Activated CD8-positive, alpha-beta memory T cell treated with anti-CD3 and anti-CD28 coated beads, Interleukin-2, amount 50 U/mL, for 24 hours (primary cell): ENCODE data around the gene BCAP29.

Experiments
- DNase-seq: peaks from one replicate; pipeline ENCODE4 v3.0.0-alpha.2; 2020; ENCODE audit errors: extremely low read depth

BCAP29 gene

DNA sequence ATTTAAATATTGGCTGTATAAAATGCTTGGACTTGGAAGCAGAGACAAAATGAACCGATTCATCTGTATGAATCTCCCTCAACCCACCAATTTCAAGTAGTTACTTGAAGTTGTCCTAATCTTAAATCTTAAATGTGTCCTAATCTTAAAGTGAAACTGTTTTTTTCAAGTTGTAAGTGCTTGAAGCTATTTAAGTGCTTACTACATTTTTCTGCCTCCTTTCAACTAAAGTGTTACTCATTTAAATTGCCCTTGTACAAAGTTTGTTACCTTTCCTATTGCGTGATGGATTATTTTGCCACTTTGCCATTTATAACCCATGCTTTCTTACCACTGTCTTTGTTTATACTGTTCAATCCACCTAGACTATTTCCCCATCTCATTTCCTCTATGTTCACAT, 2.8 kb downstream of the BCAP29 start:
- no peak for DNase-seq

DNA sequence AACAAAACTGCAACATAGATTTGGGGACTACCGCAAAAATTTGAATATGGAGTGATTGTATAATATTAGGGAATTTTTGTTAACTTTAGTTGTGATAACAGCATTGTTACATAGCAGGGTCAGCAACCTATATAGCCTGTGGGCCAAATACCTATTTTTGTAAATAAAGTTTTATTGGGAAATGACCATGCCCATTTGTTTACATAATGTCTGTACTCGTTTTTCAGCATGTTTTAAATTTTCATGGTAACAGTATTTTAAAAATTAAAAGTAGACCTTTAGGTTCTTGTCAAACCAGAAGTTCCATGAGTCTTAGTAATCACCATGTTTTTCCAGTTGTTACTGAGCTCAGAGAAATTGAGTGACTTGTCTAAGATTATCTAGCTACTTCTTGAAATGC, 4.7 kb downstream of the BCAP29 start:
- no peak for DNase-seq

DNA sequence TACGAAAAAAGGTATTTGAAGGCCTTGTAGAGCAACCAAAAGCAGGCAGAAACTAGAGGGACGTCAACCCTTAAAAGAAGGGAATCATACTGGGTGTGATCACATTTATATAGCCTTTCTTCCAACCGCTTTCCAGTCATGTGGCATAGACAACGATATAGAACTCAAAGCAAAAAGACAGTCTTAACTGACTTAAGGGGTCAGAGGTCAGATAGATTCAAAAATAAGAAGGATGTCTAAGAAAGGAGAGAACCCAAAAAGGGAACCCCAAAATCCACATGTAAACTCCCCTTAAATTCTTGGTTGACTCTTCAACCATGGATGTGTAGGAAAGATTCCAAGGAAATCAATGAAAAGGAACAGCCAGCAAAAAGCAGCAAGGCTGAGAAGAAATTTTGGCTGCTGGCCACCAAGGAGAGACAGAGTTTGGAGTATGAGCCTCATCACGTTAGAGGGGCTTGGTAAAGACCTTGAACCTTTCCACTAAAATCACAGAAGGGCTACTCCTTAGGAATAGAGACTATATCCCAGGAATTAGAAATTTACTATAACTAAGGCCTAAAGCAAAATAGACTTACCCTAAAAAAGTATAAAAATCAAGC, 8.6 kb downstream of the BCAP29 start:
- DNase-seq: no peak

DNA sequence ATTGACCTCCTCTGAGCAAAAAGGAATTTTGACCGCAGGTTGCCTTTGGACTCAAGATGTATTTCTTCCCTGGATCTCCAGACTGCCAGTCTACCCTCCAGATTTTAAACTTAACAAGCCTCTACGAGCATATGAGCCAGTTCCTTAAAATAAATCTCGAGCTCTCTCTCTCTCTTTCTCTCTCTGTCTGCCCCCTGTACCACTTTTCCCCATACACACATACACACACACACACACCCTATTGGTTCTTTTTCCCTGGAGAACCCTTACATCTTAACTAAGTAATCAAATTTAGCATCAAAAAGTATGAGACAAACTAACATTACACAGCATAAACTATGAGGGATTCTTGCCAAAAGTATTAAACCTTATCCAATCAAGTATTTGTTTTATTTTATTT, 11.4 kb downstream of the BCAP29 start:
- DNase-seq: no peak

DNA sequence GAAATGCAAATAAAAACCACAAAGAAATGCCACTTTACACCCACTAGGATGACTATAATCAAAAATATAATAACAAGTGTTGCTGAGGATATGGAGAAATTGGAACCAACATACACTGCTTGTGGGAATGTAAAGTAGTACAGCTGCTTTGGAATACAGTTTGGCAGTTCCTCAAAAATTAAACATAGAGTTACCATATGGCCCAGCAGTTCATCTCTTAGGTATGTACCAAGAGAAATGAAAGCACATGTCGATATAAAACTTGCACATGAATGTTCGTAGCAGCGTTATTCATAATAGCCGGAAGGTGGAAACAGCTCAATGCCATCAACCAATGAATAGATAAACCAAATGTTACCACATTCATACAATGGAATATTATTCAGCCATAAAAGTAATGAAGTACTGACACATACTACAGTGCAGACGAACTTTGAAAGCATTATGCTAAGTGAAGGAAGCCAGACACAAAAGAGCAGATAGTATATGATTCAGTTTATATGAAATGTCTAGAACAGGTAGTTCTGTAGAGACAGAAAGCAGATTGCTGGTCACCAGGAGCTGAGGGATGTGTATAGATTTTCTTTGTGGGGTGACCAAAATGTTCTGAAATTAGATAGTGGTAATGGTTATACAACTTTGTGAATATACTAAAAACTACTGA, 12.4 kb downstream of the BCAP29 start:
- no peak for DNase-seq

DNA sequence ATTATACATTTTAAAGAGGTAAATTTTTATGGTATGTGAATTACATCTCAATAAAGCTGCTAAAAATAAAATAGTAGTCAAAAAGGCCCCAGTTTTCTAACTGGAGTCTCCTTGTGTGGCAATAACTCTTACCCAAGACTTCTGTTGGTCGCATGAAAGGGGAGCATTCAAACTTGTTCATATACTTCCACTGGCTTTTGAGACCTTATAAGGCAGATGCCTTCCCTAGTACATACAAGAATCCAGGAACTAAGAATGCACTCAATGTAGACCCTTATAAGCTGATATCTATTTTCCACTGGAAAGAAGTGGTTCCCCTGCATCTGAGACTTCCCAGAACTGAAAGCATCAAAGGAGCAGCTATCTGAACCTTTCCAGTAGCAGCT, 13.0 kb downstream of the BCAP29 start:
- DNase-seq: no peak

DNA sequence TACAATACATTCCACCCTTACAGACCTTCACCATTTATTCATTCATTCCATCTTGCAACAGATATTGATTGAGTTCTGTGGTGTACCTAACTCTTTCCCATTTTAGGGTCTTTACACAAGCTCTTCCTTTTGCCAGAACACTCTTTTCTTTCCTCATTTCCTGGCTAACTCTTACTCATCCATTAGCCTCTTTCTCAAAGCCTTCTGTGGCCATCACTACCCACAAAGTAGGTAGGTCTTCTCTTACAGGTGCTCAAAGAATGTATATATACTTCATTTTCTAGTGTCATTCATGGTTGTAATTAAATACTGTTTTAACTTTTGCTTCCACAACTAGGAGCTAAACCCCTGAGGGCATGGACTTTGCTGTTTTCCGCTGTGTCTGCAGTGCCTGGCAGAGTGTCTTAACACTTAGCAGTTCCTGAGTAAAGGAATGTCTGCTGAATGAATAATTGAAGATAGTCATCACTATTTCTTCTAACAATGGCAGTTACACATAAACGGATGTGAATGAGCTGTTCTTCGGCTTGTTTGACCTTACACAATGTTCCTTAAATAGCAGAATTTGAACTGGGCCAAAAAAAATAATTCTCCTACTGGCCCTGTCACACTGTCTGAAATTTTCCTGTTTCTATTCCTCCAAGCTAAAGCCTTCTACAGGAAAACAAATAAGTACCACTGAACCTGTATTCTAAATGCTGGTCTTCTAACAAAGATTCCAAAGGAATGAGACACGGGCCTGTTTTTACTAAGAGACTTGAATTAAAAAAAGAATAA, 15.1 kb downstream of the BCAP29 start:
- no peak for DNase-seq

DNA sequence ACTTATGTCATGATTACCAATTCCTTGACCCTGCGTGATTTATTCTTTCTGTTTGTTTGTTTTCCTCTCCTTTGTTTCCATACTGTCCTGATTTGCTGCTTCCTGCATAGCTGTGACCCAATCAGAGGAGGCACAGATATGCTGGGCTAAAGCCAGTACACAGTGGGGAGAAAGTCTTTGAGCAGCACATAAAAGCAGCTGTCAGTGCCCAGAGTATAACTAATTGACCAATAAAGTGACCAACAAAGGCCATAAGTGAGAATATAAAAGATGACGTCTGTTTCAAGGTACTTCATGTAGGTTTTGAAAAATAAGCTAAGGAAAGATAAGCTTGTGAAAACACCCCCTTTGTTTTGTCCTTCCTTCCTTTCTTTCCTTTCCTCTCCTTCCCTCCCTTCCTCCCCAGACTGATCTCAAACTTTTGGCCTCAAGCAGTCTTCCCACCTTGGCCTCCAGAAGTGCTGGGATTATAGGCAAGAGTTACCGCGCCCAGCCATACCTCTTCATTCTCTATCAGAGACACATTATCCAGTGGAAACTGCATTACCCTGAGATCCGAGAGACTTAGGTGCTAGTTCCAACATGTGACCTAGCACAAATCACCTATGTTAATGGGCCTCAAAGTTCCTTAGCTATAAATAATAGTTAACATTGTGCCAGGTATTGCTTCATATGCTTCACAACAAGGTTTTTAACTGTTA, 17.0 kb downstream of the BCAP29 start:
- DNase-seq: no peak

DNA sequence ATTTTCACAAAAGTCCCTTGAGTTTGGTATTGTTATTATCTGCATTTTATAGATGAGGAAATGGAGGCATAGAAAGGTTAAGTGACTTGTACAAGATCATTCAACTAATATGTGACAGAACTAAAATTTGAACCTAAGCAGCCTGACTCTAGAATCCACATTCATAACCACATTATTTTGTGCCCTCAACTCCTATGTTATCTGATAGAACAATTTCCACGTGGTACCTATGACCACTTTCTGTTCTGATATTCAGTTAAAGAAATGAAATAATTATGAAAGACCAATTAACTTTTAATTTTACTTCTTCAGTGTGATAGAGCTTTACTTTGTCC, 17.5 kb downstream of the BCAP29 start:
- DNase-seq: no peak

DNA sequence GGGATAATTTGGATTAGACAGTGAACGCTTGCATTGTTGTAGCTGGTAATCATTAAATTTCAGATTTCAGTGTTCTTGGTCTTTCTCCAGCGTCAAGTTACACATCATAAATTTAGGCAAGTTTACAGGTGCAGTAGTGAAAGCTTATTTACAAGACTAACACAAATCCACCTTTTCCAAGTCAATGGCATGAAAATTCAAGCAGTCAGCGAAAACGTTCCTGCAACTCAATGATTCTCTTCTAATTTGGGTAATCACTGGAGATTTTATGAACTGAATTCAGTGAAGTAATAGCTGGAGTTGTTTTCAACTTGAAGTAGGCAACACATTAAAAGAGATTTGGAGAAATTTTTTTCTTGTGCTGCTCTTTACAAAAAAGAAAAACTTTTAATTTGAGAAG, 17.9 kb downstream of the BCAP29 start:
- DNase-seq: no peak

DNA sequence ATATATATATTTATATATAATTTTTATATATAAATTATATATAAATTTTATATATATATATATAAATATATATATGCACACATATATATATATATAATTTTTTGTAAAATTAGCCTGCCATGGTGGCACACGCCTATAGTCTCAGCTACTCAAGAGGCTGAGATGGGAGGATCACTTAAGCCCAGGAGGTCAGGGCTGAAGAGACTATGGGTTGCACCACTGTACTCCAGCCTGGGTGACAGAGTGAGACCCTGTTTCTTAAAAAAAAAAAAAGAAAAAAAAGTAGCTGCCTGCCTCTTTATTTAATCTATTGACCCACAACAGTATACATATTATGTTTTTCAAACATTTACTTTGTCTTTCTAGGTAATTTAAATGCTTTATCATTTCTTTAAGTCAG, 19.2 kb downstream of the BCAP29 start:
- no peak for DNase-seq

DNA sequence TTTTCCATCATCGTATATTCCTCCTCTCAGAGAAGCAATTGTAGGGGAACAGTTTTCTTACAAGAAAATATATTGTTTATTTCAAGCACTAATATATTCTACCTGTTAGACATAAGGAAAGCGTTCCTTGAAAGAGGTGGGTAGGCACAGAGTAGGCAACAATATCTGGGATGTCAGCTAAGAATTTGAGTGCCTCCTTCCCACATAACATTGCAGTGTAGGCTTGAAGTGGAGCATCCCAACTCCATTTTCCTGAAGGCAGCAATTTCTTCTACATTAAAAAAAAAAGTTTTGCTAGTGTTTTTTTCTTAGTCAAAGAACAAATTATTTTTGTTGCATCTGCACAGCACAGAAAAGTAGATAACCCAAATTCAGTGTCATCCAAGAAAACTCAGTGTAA, 20.8 kb downstream of the BCAP29 start:
- no peak for DNase-seq

DNA sequence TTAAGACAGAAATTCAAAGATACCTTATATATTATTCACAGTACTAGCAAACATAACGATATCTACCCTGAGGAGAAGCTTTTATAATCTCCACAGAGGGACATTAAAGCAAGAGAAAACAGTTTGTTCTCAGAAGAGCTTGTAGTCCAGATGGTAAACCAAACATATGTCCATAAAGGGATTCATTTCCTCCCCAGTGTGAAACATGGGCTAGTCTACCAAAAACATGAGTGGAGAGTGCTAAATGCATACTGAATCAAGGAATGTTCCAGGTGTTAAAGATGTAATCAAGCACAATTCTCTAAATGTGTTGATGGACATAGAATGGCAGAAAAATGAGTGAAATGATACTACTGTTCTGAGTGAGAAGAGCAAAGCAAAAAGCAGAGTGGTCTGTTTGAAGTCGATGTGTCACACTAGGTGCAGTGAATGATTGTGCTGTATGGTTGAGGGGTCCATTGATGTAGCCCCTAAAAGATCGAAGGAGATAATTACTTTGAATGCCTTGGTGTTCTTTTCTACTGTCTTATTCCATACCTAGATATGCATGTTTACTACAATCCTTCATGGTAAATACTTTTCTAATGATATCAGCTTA, 25.3 kb downstream of the BCAP29 start:
- no peak for DNase-seq

DNA sequence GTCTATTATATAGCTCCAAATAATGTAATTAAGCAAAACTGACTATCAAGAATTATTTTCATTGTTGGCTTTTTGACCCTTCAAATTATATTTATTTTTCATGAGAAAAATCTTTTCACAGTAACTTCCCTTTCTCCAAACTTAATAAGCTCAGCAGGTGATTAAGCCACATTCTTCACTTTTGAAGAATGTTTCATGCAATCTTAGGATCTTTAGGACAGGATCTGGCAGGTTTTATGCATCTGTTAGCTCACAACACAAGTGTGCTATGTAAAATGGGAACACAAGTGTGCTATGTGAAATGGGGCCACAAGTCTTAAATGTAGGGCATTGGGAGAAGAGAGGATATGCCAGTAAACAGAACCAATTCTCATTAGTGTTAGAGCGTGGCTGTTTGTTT, 26.3 kb downstream of the BCAP29 start:
- DNase-seq: no peak

DNA sequence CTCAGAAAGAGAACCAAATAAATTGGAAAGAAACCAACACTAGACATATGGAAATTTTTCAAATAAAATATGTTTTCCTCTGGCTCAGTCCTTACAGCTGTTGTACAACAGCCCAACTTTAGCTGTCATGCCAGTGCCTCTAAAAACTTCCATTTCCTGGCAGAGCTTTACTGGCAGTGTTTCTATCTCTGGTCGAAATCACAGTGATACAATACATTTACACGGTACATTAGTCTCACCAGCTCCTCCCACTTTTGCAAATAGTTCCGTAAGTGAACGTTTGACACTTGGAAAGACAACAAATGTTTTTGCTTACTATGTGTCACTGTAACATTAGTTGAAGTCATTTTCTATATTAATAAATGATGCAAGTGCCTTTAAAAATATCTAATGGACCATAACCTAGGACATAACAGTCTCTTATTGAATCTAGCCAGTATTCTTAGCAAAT, 29.8 kb downstream of the BCAP29 start:
- no peak for DNase-seq

DNA sequence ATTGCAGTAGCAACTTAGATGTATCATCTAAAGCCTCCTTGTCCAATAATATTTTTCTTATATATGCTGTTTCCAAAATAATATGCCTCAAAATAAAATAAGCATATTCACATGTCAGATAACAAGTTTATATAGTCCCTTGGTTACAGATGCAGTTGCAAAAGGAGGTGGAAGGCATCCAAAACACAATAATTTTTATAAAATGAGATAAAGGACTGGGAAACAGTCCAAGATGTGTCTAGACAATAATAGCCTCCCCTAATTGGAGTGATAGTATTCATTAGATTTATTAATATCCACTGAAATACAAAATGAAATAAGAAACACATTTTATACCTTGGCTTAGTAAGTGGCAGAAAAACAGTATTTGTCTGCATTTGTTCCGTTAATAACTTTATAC, 30.3 kb downstream of the BCAP29 start:
- DNase-seq: no peak

DNA sequence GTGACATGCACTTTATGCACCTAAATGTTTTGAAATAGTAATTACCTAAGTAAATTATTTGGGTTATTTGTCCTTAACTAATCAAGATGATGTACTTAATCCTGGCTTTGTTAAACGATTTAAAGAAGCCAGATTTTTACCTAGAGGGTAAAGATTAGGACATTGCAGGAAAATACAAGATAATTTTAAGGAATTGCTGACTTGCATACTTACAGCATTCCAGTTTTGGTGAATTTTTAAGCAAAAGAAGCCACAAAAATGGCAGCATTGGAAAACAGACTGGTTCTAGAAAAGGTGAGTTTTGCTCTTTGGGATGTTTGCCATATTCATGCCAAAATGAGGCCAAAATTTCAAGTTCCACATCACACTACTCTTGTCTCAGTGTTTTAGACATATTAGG, 33.4 kb downstream of the BCAP29 start:
- no peak for DNase-seq

DNA sequence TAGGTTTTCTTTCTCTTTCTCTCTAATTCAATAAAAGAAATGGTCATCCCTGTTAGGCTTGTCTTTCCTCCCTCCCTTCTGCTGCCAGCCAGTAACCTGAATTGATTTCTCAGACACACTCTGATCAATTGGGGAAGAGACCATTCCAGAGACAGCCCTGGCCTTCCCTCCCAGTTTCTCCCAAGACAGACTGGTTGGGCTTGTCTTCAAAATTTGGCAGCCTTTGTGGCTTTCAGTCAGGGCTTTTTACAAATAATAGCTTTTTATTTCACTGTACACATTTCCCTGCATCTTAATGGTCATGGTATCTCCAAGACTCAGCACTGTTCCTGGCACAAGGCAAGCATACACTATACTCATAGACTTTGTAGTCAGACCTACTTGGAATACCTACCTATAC, 33.9 kb downstream of the BCAP29 start:
- no peak for DNase-seq

DNA sequence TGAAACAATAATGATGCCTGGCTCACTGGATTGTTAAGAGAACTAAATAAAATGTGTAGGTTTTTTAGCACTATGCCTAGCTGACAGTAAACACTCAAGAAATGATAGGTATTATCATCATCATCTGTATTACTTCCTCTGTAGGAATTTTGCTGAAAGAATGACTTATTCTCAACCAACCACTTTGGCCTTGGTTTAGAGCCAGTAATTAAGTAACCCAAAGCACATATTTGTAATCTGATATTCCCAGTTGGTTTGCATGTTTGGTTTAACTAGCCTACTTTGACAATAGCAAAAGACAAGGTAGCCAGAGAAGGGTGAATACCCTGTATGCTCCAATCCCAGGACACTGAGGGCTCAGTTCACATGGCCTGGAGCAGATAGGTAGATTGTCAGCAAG, 34.4 kb downstream of the BCAP29 start:
- no peak for DNase-seq

DNA sequence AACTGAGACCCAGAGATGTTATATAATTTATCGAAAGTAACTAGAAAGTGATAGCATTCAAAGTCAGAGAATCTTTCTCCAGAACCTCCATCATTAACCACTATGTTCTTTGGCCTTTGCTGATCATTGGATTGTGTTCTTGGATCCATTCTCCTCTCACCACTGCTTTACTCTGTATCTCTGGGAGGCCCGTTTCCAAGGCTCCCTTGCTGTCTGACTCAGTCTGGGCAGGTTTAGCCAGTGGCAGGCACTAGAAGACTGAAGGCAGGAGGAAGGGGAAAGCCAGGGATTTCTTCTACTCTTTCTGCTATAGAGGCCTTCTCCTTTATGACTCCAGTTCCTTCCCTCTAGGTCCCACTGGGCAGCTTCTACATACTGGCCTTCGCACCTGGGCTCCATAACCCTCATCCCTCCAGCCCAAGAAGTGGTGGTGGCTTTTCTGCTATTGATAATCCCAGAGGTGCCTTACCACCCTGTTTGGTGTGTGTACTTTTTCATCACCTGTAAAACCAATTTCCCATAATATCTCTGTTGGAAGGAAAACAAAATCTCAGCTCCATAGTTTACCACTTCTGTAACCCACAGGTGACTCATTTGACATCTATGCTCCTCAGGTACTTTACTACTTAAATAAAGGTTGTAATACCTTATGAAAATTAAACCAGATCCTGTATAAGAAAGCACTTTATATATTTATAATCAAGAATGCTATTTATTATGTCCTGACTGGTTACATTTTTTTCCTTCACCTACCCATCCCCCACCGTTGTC, 36.0 kb downstream of the BCAP29 start:
- DNase-seq: no peak

DNA sequence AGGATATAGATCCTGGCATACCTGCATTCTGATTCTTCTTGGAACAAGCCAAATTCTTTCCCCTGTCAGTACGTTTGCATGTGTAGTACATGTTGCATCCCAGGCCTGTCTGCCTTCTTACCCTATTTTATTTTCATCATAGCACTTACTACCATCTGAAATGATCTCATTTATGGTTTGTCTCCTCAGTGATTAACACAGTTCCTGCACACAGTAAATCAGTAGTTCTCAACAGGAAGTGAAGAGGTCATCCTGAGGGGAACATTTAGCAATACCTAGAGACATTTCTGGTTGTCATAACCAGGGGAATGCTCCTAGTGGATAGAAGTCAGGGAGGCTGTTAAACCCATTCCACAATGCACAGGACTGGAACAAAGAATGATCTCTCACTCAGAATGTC, 42.4 kb downstream of the BCAP29 start:
- DNase-seq: no peak

DNA sequence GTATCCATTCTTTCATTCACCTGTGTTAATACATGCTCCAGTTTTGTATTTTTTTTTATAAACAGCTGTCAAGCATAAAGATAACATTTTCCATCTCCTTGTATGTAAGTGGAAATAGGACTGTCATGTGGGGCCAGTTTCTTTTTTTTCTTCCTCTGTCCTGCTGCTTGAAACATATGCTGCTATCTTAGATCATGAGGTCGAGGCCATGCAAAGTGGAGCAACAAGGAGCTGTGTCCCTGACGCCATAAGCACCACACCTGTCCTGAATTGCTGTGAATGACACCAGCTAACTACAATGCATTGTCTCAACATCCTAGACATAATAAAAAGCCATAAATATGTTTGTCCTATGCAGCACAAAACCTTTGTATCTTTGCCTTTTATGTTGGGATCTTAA, 42.8 kb downstream of the BCAP29 start:
- DNase-seq: no peak
